SU-DHL-6 (cell line): ENCODE data around the gene OSBP2.

Experiments
- EZH2phosphoT487 ChIP-seq: fragments of 200-600 bp; sonication (generic), shearing (Covaris generic); conservative IDR thresholded peaks from 2 replicates; pipeline ENCODE4 v1.6.1; 2018; ENCODE audit warnings: mild to moderate bottlenecking, antibody characterized with exemption, low read length, moderate library complexity, mixed read lengths
- TF ChIP-seq, protein P1 (sequence below): fragments of 200-600 bp; sonication (generic); IDR thresholded peaks from one replicate; pipeline ENCODE4 v1.5.1; 2017; ENCODE audit warnings: antibody characterized with exemption, mild to moderate bottlenecking, low read length, moderate library complexity; ENCODE audit not compliant: insufficient read depth, poor library complexity, severe bottlenecking

- TF ChIP-seq, protein P1, sequence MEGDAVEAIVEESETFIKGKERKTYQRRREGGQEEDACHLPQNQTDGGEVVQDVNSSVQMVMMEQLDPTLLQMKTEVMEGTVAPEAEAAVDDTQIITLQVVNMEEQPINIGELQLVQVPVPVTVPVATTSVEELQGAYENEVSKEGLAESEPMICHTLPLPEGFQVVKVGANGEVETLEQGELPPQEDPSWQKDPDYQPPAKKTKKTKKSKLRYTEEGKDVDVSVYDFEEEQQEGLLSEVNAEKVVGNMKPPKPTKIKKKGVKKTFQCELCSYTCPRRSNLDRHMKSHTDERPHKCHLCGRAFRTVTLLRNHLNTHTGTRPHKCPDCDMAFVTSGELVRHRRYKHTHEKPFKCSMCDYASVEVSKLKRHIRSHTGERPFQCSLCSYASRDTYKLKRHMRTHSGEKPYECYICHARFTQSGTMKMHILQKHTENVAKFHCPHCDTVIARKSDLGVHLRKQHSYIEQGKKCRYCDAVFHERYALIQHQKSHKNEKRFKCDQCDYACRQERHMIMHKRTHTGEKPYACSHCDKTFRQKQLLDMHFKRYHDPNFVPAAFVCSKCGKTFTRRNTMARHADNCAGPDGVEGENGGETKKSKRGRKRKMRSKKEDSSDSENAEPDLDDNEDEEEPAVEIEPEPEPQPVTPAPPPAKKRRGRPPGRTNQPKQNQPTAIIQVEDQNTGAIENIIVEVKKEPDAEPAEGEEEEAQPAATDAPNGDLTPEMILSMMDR, result no peak
- no peak for TF ChIP-seq EZH2phosphoT487
Observed at GRCh38 chr22:30861688-30862552, 167.2 kb downstream of the OSBP2 start.
